ENCODE data around the gene PRR23B.
"Not testable (repeated sequence)": the region's sequence is repeated elsewhere in the genome, so short reads cannot be mapped to it uniquely, and the experiment has no call there.

Gene PRR23B

GRCh38 chr3:139020868-139021234 lies at the start of gene PRR23B:
TSS of gene PRR23B (minus strand) at chr3:139020926. CDS start at chr3:139020661, 265 bp downstream.
- no peak for DNase-seq

GRCh38 chr3:139062918-139063317 lies 42.2 kb upstream of the PRR23B start:
- no peak for DNase-seq

GRCh38 chr3:139052802-139053600 lies 32.3 kb upstream of the PRR23B start:
- DNase-seq = no peak

GRCh38 chr3:139044366-139045210 lies 23.9 kb upstream of the PRR23B start, which contains the start of gene PRR23C:
TSS of gene PRR23C (minus strand) at chr3:139044892. CDS start at chr3:139044620, 272 bp downstream.
- DNase-seq = no peak

GRCh38 chr3:139043554-139044365 lies 23.0 kb upstream of the PRR23B start:
- no peak for DNase-seq

- no peak for DNase-seq
Observed at GRCh38 chr3:139037478-139037877, 16.8 kb upstream of the PRR23B start.

GRCh38 chr3:139032326-139033002 lies 11.7 kb upstream of the PRR23B start:
- no peak for DNase-seq

GRCh38 chr3:139030576-139030975 lies 9.8 kb upstream of the PRR23B start:
- DNase-seq = not testable (repeated sequence)

- no peak for DNase-seq
Observed at GRCh38 chr3:139024968-139025367, 4.2 kb upstream of the PRR23B start.

- no peak for DNase-seq
Observed at GRCh38 chr3:139020036-139020867, 474 bp downstream of the PRR23B start.

- DNase-seq = no peak
Observed at GRCh38 chr3:139016430-139017048, 4.2 kb downstream of the PRR23B start.

- no peak for DNase-seq
Observed at GRCh38 chr3:139006051-139006716, 14.5 kb downstream of the PRR23B start, which contains the start of gene PRR23A. TSS of gene PRR23A (minus strand) at chr3:139006268. CDS start at chr3:139006268, 0 bp downstream.

- DNase-seq = no peak
Observed at GRCh38 chr3:139005356-139005993, 15.3 kb downstream of the PRR23B start.

GRCh38 chr3:138995706-138996105 lies 25.0 kb downstream of the PRR23B start:
- DNase-seq = no peak

GRCh38 chr3:138987181-138987580 lies 33.5 kb downstream of the PRR23B start:
- no peak for DNase-seq

GRCh38 chr3:138985932-138986331 lies 34.8 kb downstream of the PRR23B start:
- no peak for DNase-seq

GRCh38 chr3:138984816-138985215 lies 35.9 kb downstream of the PRR23B start:
- no peak for DNase-seq

GRCh38 chr3:138976047-138976446 lies 44.7 kb downstream of the PRR23B start:
- DNase-seq = no peak

- DNase-seq = no peak
Observed at GRCh38 chr3:138975351-138975750, 45.4 kb downstream of the PRR23B start.

- DNase-seq = no peak
Observed at GRCh38 chr3:138974462-138974861, 46.3 kb downstream of the PRR23B start.
